ENCODE data around the gene TMEM123.

The TMEM123 gene

GRCh38 chr11:102452461-102453301 is at the start of gene TMEM123:
Gene TMEM123 (minus strand): TSS chr11:102452765. CDS start chr11:102452623, 142 bp downstream.
- in situ Hi-C loops (cut with MboI; ENCODE audit: low sequenced_read_pairs), result no loop called here

GRCh38 chr11:102500829-102501228 is 48.3 kb upstream of the TMEM123 start:
- in situ Hi-C loops (cut with MboI; ENCODE audit: low sequenced_read_pairs), result no loop called here

GRCh38 chr11:102499931-102500330 is 47.4 kb upstream of the TMEM123 start:
- in situ Hi-C loops (cut with MboI; ENCODE audit: low sequenced_read_pairs), result loop anchor here (25.0 kb wide), 1 partner anchor 113 kb away; no protein-coding TSS in a partner anchor

- in situ Hi-C loops (cut with MboI; ENCODE audit: low sequenced_read_pairs), result loop anchor here (25.0 kb wide), 1 partner anchor 112 kb away; no protein-coding TSS in a partner anchor
Observed at GRCh38 chr11:102499151-102499550, 46.6 kb upstream of the TMEM123 start.

GRCh38 chr11:102497061-102497460 is 44.5 kb upstream of the TMEM123 start:
- in situ Hi-C loops (cut with MboI; ENCODE audit: low sequenced_read_pairs), result loop anchor here (25.0 kb wide), 1 partner anchor 110 kb away; no protein-coding TSS in a partner anchor

- in situ Hi-C loops (cut with MboI; ENCODE audit: low sequenced_read_pairs), result loop anchor here (25.0 kb wide), 1 partner anchor 108 kb away; no protein-coding TSS in a partner anchor
Observed at GRCh38 chr11:102495161-102496042, 42.8 kb upstream of the TMEM123 start.

- in situ Hi-C loops (cut with MboI; ENCODE audit: low sequenced_read_pairs), result loop anchor here (25.0 kb wide), 1 partner anchor 107 kb away; no protein-coding TSS in a partner anchor
Observed at GRCh38 chr11:102494216-102494615, 41.7 kb upstream of the TMEM123 start.

GRCh38 chr11:102493524-102493923 is 41.0 kb upstream of the TMEM123 start:
- in situ Hi-C loops (cut with MboI; ENCODE audit: low sequenced_read_pairs), result loop anchor here (25.0 kb wide), 1 partner anchor 106 kb away; no protein-coding TSS in a partner anchor

GRCh38 chr11:102491969-102492368 is 39.4 kb upstream of the TMEM123 start:
- in situ Hi-C loops (cut with MboI; ENCODE audit: low sequenced_read_pairs), result loop anchor here (25.0 kb wide), 1 partner anchor 105 kb away; no protein-coding TSS in a partner anchor

- in situ Hi-C loops (cut with MboI; ENCODE audit: low sequenced_read_pairs), result loop anchor here (25.0 kb wide), 1 partner anchor 102 kb away; no protein-coding TSS in a partner anchor
Observed at GRCh38 chr11:102489186-102490145, 36.9 kb upstream of the TMEM123 start.

GRCh38 chr11:102488208-102488607 is 35.6 kb upstream of the TMEM123 start:
- in situ Hi-C loops (cut with MboI; ENCODE audit: low sequenced_read_pairs), result loop anchor here (25.0 kb wide), 1 partner anchor 101 kb away; no protein-coding TSS in a partner anchor

- in situ Hi-C loops (cut with MboI; ENCODE audit: low sequenced_read_pairs), result loop anchor here (25.0 kb wide), 1 partner anchor 100 kb away; no protein-coding TSS in a partner anchor
Observed at GRCh38 chr11:102487214-102487613, 34.6 kb upstream of the TMEM123 start.

- in situ Hi-C loops (cut with MboI; ENCODE audit: low sequenced_read_pairs), result loop anchor here (25.0 kb wide), 1 partner anchor 99 kb away; no protein-coding TSS in a partner anchor
Observed at GRCh38 chr11:102486584-102486983, 34.0 kb upstream of the TMEM123 start.

- in situ Hi-C loops (cut with MboI; ENCODE audit: low sequenced_read_pairs), result loop anchor here (25.0 kb wide), 1 partner anchor 98 kb away; no protein-coding TSS in a partner anchor
Observed at GRCh38 chr11:102485095-102485722, 32.6 kb upstream of the TMEM123 start.

- in situ Hi-C loops (cut with MboI; ENCODE audit: low sequenced_read_pairs), result loop anchor here (25.0 kb wide), 1 partner anchor 95 kb away; no protein-coding TSS in a partner anchor
Observed at GRCh38 chr11:102482433-102482832, 29.9 kb upstream of the TMEM123 start.

GRCh38 chr11:102479733-102480132 is 27.2 kb upstream of the TMEM123 start:
- in situ Hi-C loops (cut with MboI; ENCODE audit: low sequenced_read_pairs), result loop anchor here (25.0 kb wide), 1 partner anchor 92 kb away; no protein-coding TSS in a partner anchor

- in situ Hi-C loops (cut with MboI; ENCODE audit: low sequenced_read_pairs), result loop anchor here (25.0 kb wide), 1 partner anchor 91 kb away; no protein-coding TSS in a partner anchor
Observed at GRCh38 chr11:102478673-102479299, 26.2 kb upstream of the TMEM123 start.

- in situ Hi-C loops (cut with MboI; ENCODE audit: low sequenced_read_pairs), result loop anchor here (25.0 kb wide), 1 partner anchor 90 kb away; no protein-coding TSS in a partner anchor
Observed at GRCh38 chr11:102476812-102477211, 24.2 kb upstream of the TMEM123 start.
